ENCODE data around the gene FAAP100.

The FAAP100 gene

GRCh38 chr17:81511804-81512561, 40.2 kb downstream of the FAAP100 start:
- no peak for DNase-seq (ENCODE audit: low spot score)

DNA sequence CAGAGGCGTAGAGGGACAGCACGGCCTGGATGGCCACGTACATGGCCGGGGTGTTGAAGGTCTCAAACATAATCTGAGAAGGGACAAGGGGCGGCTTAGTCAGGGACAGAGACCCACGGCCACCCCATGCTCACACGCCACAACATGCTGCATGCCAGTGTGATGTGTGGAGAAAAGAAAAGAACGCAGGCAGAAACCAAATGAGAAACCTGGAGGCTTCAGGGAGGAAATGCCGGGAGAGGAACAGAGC, 40.7 kb downstream of the FAAP100 start:
- no peak for DNase-seq (ENCODE audit: low spot score)

DNA sequence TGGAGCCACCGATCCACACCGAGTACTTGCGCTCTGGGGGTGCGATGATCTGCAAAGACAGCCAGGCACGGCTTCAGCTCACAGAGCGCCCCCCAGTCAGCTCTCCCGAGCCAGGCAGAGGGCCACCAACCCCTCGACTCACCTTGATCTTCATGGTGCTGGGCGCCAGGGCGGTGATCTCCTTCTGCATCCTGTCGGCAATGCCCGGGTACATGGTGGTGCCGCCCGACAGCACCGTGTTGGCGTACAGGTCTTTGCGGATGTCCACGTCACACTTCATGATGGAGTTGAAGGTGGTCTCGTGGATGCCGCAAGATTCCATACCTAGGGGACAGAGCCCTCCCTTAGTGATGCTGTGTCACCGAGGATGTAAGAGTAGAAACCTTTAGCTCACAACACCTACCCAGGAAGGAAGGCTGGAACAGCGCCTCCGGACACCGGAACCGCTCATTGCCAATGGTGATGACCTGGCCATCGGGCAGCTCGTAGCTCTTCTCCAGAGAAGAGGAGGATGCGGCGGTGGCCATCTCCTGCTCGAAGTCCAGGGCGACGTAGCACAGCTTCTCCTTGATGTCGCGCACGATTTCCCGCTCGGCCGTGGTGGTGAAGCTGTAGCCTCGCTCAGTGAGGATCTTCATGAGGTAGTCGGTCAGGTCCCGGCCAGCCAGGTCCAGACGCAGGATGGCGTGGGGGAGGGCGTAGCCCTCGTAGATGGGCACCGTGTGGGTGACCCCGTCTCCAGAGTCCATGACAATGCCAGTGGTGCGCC, 41.2 kb downstream of the FAAP100 start:
- DNase-seq (ENCODE audit: low spot score): no peak

DNA sequence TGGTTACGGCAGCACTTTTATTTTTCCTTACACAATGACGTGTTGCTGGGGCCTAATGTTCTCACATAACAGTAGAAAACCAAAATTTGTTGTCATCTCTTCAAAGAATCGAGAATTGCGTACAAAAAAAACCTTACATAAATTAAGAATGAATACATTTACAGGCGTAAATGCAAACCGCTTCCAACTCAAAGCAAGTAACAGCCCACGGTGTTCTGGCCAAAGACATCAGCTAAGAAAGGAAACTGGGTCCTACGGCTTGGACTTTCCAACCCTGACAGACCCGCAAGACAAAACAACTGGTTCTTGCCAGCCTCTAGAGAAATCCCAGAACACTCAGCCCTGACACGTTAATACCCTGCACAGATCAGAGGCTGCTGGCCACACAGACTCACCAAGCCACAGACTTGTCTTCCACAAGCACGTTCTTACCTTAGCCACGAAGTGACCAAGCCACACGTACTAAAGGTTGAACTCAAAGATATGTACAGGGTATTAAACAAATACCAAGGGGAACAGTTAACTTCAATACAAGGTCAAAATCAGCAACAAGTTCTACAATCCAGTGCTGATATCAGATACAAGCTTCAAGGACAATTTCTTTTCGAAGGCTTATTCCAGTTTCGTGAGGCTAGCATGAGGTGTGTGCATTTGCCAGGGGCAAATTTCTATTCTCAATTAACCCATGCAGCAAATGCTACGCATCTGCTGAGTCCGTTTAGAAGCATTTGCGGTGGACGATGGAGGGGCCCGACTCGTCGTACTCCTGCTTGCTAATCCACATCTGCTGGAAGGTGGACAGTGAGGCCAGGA, 42.0 kb downstream of the FAAP100 start:
- no peak for DNase-seq (ENCODE audit: low spot score)

- no peak for DNase-seq (ENCODE audit: low spot score)
Observed at GRCh38 chr17:81509207-81509971, 42.8 kb downstream of the FAAP100 start.

DNA sequence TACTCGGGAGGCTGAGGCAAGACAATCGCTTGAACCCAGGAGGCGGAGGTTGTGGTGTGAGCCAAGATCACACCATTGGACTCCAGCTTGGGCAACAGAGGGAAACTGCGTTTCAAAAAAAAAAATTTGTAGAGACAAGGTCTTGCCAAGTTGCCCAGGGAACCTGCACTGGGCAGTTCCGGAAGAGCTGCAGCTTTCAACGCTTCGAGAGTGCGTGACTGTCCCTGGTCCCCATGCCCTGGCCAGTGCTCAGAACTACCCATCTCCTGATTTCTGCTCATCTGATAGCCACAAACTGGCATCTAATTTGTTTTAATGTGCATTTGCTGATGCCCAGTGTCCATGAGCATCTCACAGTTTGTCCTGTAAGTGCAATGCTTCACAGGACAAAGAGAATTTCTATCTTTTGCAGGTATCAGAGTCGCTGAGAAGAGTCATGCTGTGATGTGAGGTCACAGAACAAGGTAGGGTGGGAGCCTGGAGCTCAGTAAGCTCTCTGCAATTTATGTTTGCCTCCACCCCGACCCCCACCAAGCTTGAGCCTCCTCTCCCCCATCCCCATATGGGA, 43.4 kb downstream of the FAAP100 start:
- no peak for DNase-seq (ENCODE audit: low spot score)

- DNase-seq (ENCODE audit: low spot score): no peak
Observed at GRCh38 chr17:81503619-81504018, 48.5 kb downstream of the FAAP100 start.

DNA sequence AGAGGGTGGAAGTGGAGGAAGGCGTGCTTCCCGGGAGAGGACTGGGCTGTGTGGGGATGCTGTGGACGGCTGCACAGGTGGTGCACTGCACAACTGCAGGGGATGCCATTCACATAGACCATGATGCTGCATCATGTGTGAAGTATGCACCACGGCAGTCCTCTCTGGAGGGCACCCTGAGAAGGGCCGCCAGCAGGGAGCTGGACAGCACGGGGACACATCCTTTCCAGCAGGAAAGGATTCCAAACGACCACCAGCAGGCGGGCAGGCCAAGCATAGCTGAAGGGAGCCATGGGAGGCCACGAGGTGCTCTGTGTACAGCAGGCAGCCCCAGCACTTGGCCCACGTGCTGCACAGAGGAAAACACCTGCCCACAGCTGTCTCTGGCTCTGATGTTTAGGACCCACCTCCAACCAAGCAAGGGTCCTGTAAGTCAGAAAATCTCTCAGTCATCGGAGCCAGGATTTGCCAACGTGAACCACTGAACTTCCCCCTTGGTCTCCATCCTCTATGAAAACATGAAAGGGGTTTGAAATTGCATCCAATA, 49.6 kb downstream of the FAAP100 start:
- no peak for DNase-seq (ENCODE audit: low spot score)

- DNase-seq (ENCODE audit: low spot score): peak; percentile 24
Observed at GRCh38 chr17:81500047-81500446, 52.1 kb downstream of the FAAP100 start.

DNA sequence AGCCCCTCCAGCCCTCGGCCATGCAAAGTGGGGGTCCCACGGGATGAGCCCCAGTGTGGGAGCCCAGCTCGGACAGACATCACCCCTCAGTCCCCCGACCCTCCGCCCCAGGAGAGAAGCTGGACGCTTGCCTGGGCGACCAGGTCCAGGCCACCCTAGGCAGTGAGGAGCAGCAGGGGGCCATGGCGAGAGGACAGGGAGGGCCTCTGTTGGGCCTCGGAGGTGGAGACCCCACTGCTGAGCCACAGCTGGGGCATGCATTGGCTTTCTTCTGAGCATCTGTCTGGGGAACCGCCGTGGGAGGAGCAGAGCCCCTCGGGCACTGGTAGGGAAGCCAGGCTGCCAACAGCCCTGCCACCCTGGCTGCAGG, 52.6 kb downstream of the FAAP100 start:
- no peak for DNase-seq (ENCODE audit: low spot score)

DNA sequence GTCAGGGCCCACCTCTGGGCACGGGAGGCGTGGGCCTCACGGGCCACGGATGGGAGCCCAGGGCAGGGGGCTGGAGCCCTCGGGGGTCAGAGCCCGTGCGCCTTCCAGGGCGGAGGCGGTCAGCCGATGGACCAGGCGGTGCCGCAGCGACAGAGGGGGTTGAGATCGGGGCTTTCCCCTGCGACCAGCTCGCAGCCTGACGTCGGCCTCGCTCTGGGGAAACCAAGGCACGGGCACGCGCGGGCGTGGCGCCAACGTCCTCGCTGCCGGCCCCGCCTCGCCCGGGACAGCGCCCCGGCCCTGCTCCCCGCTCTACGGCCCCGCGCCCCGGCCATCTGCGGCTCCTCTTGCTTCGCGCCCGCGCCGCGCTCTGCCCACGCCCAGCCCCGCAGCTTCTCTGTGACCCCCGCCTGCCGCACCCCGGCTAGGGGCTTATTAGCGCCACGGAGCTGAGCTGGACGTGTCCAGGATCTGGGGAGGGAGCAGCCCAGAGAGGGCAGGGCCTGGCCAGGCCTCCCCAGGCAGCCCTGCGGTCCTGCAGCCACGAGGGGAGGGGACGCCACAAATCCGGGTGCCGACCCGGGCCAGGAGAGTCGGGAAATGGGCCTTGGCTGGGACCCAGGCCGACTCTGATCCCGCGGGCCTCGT, 53.1 kb downstream of the FAAP100 start:
- no peak for DNase-seq (ENCODE audit: low spot score)

GRCh38 chr17:81494626-81495377, 57.4 kb downstream of the FAAP100 start:
- no peak for DNase-seq (ENCODE audit: low spot score)

DNA sequence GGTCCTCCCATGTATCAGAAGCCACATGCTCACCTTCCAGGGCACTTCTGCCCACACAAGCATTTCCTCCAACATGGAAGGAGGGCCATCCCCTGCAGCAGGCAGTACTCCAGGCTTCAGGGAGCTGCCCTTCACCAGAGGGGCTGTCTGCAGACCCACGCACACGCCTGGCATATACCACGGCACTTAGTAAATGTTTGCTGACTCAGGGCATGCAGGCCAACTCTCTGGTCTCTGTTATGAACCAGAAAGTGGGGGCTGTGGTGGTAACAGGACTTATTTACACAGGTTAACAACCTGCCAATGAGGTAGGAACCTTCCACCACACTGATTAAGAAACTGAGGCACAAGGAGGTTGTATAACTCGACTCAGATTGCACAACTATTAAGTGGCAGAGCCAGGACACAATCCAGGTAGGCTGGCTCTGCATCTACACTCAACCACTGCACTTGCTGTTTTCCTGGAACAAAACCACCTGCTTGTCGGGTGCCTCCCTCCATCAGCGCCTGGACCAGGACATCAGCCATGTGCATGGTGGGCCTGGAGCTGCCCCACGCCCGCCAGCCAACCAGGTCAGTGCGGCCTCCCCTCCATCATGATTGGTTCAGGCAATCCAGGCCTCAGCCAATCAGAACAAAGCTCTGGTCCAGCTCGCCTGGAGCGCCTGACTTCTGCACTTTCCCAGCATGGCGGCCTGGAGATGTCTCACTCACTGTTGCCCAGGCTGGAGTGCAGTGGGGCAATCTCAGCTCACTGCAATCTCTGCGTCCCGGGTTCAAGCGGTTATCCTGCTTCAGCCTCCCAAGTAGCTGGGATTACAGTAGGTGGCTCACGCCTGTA, 58.7 kb downstream of the FAAP100 start:
- DNase-seq (ENCODE audit: low spot score): no peak

- DNase-seq (ENCODE audit: low spot score): no peak
Observed at GRCh38 chr17:81492706-81493105, 59.4 kb downstream of the FAAP100 start.

- no peak for DNase-seq (ENCODE audit: low spot score)
Observed at GRCh38 chr17:81492202-81492601, 60.0 kb downstream of the FAAP100 start.

GRCh38 chr17:81491761-81492160, 60.4 kb downstream of the FAAP100 start:
- no peak for DNase-seq (ENCODE audit: low spot score)

DNA sequence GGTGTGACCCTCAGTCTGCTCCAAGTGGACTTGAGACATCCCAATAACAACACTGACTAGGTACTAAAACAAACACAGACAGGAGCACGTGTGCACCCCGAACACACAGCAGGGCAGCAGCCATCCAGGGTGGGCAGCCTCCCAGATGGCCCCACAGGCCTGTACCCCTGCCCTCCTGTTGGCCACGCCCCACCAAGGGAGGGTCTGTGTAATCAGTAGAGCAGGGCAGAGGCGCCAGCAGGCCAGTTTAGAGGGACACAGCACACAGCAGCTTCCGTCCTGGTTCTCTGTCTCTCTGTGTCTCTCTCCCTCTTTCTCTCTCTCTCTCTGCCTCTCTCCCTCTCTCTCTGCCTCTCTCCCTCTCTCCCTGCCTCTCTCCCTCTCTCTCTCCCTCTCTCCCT, 61.0 kb downstream of the FAAP100 start:
- no peak for DNase-seq (ENCODE audit: low spot score)

- DNase-seq (ENCODE audit: low spot score): no peak
Observed at GRCh38 chr17:81489998-81490992, 61.9 kb downstream of the FAAP100 start.

All from AG08395 (cell line).